Thoracic aorta (tissue), 2 donors: Measurements from ENCODE around the gene GOLGA2. TPM values are rescaled to one million over a fixed set of nuclear protein-coding genes. Genes with fewer than 3 reads are reported as not detected.
A peak's percentile ranks its signal among the peaks of the same experiment; 100 is the strongest.

Experiments
- ATAC-seq: fragments of 150-250 bp; one replicate; pipeline ENCODE4 v1.8.0; 2017; ENCODE audit warnings: low read depth; ENCODE audit not compliant: insufficient number of reproducible peaks, low FRiP score
- DNase-seq: peaks from one replicate; pipeline ENCODE4 v3.0.0-alpha.2; 2020; ENCODE audit warnings: low spot score
- H3K27ac ChIP-seq, 2 donors: fragments of 200-600 bp; sonication (generic); 1 replicate in 1 of 2; 2 replicates in 1 of 2; pipeline ENCODE4 v1.5.1; 2016; ENCODE audit warnings: mild to moderate bottlenecking in 2 of 2, moderate library complexity in 2 of 2
- H3K27me3 ChIP-seq: fragments of 200-600 bp; sonication (generic); replicated peaks from 2 replicates; pipeline ENCODE4 v1.6.0; 2016; ENCODE audit warnings: mild to moderate bottlenecking; ENCODE audit not compliant: insufficient read depth
- H3K36me3 ChIP-seq: fragments of 200-600 bp; sonication (generic); one replicate; pipeline ENCODE4 v1.5.1; 2016
- H3K4me1 ChIP-seq, 2 donors: fragments of 200-600 bp; sonication (generic); 1 replicate in 1 of 2; 2 replicates in 1 of 2; pipeline versions ENCODE4 v1.5.1 to v1.6.0; 2016; ENCODE audit warnings: low read depth in 2 of 2, mild to moderate bottlenecking in 1 of 2; ENCODE audit not compliant: control insufficient read depth in 1 of 2
- H3K4me3 ChIP-seq: fragments of 200-600 bp; sonication (generic); 2 replicates; pipeline ENCODE4 v1.5.1; 2016; ENCODE audit warnings: mild to moderate bottlenecking
- H3K9me3 ChIP-seq: fragments of 200-600 bp; sonication (generic); 2 replicates; pipeline ENCODE4 v1.5.1; 2016
- total RNA-seq, 2 donors: library from RNA; depleted of rRNA; stranded (reverse); fragments of >200 nt; gene quantifications; one replicate each; pipeline versions ENCODE4 v1.1.0 to v1.2.3, GENCODE V29; 2016
- TF ChIP-seq, protein P1 (sequence below): fragments of 200-600 bp; sonication (generic); IDR thresholded peaks from one replicate; pipeline ENCODE4 v1.5.1; 2019; ENCODE audit warnings: antibody characterized with exemption

The GOLGA2 gene
- total RNA-seq, 2 donors from 2014 or later, result 115 to 141 TPM

DNA sequence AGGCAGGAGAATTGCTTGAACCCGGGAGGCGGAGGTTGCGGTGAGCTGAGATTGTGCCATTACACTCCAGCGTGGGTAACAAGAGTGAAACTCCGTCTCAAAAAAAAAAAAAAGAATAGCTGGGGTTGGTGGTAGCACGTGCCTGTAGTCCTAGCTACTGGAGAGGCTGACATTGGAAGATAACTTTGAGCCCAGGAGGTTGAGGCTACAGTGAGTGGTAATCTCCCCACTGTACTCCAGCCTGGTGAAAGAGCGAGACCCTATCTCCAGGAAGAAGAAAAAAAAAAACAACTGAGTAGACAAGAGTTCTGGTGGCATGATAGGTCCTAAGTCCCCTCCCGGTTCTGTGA is 26.3 kb downstream of the GOLGA2 start:
- Histone ChIP-seq H3K9me3 (no peaks in the 10 kb centered on the region), H3K27me3 (no peaks in the 10 kb centered on the region)
- TF ChIP-seq, protein P1, sequence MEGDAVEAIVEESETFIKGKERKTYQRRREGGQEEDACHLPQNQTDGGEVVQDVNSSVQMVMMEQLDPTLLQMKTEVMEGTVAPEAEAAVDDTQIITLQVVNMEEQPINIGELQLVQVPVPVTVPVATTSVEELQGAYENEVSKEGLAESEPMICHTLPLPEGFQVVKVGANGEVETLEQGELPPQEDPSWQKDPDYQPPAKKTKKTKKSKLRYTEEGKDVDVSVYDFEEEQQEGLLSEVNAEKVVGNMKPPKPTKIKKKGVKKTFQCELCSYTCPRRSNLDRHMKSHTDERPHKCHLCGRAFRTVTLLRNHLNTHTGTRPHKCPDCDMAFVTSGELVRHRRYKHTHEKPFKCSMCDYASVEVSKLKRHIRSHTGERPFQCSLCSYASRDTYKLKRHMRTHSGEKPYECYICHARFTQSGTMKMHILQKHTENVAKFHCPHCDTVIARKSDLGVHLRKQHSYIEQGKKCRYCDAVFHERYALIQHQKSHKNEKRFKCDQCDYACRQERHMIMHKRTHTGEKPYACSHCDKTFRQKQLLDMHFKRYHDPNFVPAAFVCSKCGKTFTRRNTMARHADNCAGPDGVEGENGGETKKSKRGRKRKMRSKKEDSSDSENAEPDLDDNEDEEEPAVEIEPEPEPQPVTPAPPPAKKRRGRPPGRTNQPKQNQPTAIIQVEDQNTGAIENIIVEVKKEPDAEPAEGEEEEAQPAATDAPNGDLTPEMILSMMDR, result no peak

DNA sequence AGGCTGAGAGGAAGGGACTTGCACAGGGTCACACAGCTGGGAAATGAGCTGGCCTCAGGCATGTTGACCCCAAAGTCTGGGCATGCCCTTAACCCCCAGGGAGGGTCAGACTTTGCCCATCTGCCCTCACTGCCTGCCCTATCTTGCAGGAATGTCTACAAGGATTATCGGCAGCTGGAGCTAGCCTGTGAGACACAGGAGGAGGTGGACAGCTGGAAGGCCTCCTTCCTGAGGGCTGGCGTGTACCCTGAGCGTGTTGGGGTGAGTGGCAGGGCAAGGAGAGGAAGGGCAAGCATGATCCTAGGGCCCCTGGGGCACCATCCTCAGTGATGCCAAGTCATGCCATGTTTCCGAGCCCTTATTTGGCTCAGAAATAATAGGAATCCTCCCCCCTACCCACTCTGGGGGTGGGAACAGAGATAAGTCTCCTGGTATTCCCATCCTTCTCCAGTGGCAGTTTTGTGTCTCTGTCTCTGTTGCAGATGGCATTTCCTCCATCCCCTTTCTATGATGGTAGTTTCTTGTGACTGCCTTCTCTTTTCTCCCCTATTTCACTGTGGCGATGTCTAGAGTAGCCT is 28.5 kb downstream of the GOLGA2 start:
- Histone ChIP-seq H3K4me3 (no peak overlapping the region), H3K27me3 (no peaks in the 10 kb centered on the region), H3K4me1 (peaks cover 0 to 5% of the 10 kb centered on the region in 2 donors), H3K27ac (no peak overlapping the region), H3K9me3 (no peaks in the 10 kb centered on the region), H3K36me3 (no peaks in the 10 kb centered on the region)
- TF ChIP-seq, protein P1, result no peak
- DNase-seq (no peak), ATAC-seq (no peak)

More for the DNA sequence above, 26.3 kb downstream of the GOLGA2 start:
- no peak for DNase-seq
- Histone ChIP-seq H3K27ac (no peak overlapping the region), H3K4me3 (no peak overlapping the region), H3K4me1 (peaks cover 0 to 5% of the 10 kb centered on the region in 2 donors), H3K36me3 (no peaks in the 10 kb centered on the region)
- ATAC-seq, result no peak

DNA sequence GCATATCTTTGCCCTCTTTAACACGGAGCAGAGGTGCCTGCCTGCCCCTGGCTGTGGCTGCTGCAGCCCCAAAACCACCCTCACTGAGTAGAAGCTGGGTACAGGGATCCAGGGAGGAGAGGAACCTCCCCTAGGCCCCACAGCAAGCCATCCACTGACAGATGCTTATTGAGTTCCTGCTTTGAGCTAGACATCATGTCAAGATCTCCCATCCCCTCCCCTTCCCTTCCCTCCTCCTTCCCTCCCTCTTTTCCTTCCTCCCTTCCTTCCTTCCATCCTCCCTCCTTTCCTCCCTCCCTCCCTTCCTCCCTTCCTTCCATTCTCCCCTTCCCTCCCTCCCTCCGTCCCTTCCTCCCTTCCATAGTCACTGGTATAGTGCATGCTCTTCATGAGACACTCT is 29.3 kb downstream of the GOLGA2 start:
- peaks cover 0 to 5% of the 10 kb centered on the region in 2 donors for H3K4me1 ChIP-seq
- no peak overlapping the region for H3K27ac ChIP-seq

DNA sequence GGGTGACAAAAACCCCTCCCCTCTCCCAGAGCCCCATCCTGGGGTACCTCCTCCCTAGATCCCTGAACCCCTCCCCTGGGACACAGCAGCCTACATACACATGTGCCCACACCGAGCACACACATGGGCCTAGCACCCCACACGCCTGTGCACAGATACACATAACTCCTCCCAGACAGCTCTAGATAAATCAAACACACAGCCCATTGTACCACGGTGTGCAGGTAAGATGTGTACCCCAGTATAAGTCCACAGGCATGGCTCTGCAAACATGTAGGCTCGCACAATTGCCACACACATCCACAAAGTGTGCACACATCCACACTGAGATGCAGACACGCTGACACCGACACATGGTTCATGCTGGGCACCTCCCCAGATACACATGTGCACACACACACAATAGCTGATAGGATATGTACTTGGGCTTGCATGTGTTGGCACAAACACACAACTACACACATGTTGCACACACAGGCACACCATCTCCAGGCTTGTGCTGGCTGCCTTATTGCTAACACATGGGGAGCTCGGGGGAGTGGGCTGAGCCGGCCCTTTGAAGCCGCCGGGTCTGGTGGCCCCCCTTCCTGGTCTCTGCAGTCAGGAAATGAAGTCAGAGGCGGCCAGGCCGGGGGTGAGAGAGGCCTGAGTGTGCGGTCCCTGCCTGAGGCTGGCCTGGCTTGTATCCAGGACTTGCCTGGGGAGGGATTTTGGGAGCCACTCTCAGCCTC is 30.2 kb downstream of the GOLGA2 start:
- Histone ChIP-seq H3K27me3 (no peaks in the 10 kb centered on the region), H3K27ac (no peak overlapping the region), H3K36me3 (no peaks in the 10 kb centered on the region), H3K4me1 (peaks cover 0 to under 1% of the 10 kb centered on the region in 2 donors), H3K9me3 (no peaks in the 10 kb centered on the region), H3K4me3 (no peak overlapping the region)
- TF ChIP-seq, protein P1, result no peak
- no peak for ATAC-seq
- no peak for DNase-seq

More for the DNA sequence above, 29.3 kb downstream of the GOLGA2 start:
- Histone ChIP-seq H3K4me3 (no peak overlapping the region), H3K36me3 (no peaks in the 10 kb centered on the region), H3K9me3 (no peaks in the 10 kb centered on the region), H3K27me3 (no peaks in the 10 kb centered on the region)
- TF ChIP-seq, protein P1, result no peak
- ATAC-seq (no peak), DNase-seq (no peak)

DNA sequence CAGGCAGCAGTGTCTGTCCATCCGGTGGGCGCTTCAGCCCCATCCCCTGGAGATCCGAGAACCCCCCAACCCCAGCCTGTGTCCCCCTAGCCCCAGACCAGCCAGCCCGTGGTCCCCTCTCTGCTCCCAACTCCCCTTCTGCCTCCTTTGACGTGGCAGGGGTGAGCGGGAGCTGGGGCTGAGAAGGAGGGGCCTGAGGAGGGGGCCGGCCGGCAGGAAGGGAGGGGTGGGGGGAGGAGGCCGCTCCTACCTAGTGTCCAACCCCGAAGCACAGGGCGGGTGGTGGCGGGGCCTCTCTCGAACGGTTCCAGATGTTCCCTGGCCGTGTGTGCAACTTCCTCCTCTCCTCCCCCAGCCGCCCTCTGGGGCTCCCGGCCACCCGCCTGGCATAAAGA is 31.0 kb downstream of the GOLGA2 start:
- Histone ChIP-seq H3K27me3 (no peaks in the 10 kb centered on the region), H3K9me3 (no peaks in the 10 kb centered on the region), H3K27ac (no peak overlapping the region), H3K4me1 (no peaks in the 10 kb centered on the region), H3K4me3 (peak overlapping the region; percentile 23), H3K36me3 (no peaks in the 10 kb centered on the region)
- DNase-seq (no peak), ATAC-seq (no peak)
- TF ChIP-seq, protein P1, result no peak
